GM12878 (cell line): Measurements from ENCODE around the gene IKBIP. TPM values are rescaled to one million over a fixed set of nuclear protein-coding genes. Genes with fewer than 3 reads are reported as not detected.

Experiments used
- ATAC-seq: fragments of 200-7000 bp; cut with Tn5 transposase; 3 replicates; pipeline ENCODE4 v1.9.1; 2020; ENCODE audit warnings: mild to moderate bottlenecking, moderate library complexity
- BruUV-seq: library from RNA; stranded (reverse); fragments of 400-500 nt; replicated peaks from 2 replicates; lab custom pipeline; 2021; lab: Mats Ljungman, UMichigan
- CTCF ChIA-PET: fragments of 300-600 bp; sonication (Branson Sonifier 250); formaldehyde crosslinking; extraction: SDS; loops from one replicate; lab custom pipeline; 2021; ENCODE audit warnings: inconsistent platforms; lab: Yijun Ruan, JAX
- POLR2A ChIA-PET: fragments of 350-600 bp; formaldehyde crosslinking; extraction: SDS; loops from one replicate; lab custom pipeline; 2021; ENCODE audit warnings: inconsistent platforms; lab: Charles Lee
- RAD21 ChIA-PET: fragments of 300-600 bp; sonication (Branson Sonifier 250); formaldehyde crosslinking; loops from one replicate; lab custom pipeline; 2023; ENCODE audit warnings: antibody characterized with exemption; ENCODE audit not compliant: unreplicated experiment; lab: Charles Lee
- SMC1A ChIA-PET: fragments of 300-600 bp; sonication (Branson Sonifier 250); formaldehyde crosslinking; loops from one replicate; lab custom pipeline; 2023; ENCODE audit not compliant: unreplicated experiment, uncharacterized antibody; lab: Charles Lee
- DNase-seq: peaks from one replicate; pipeline ENCODE4 v3.0.0-alpha.2; 2011; ENCODE audit warnings: low read depth, low spot score
- FAIRE-seq: peaks from 3 replicates; lab custom pipeline; 2011; peaks lifted over from hg19 to GRCh38; lab: Jason Lieb, UNC
- H2AFZ ChIP-seq: 2 replicates; pipeline ENCODE4 v1.6.0; 2011; ENCODE audit warnings: low read depth, low read length, control low read depth; ENCODE audit not compliant: control insufficient read depth
- H3K27ac ChIP-seq: 2 replicates; pipeline ENCODE4 v1.5.1; 2011; ENCODE audit warnings: control low read depth; ENCODE audit not compliant: control insufficient read depth, insufficient read depth
- H3K27me3 ChIP-seq, 2 experiments: replicated peaks in 1 of 2; 2 replicates each; pipeline versions ENCODE4 v1.6.0 to v1.6.1; 2011; ENCODE audit warnings: low read length in 1 of 2; ENCODE audit not compliant: control insufficient read depth in 2 of 2, insufficient read depth in 2 of 2
- H3K36me3 ChIP-seq, 2 experiments: 2 replicates each; pipeline ENCODE4 v1.5.1; 2011; ENCODE audit warnings: low read length in 1 of 2; ENCODE audit not compliant: control insufficient read depth in 2 of 2, insufficient read depth in 2 of 2
- H3K4me1 ChIP-seq: 2 replicates; pipeline ENCODE4 v1.6.1; 2011; ENCODE audit warnings: mild to moderate bottlenecking, low read length, moderate library complexity, mixed read lengths; ENCODE audit not compliant: control insufficient read depth, insufficient read depth
- H3K4me2 ChIP-seq: 2 replicates; pipeline ENCODE4 v1.6.0; 2011; ENCODE audit warnings: control low read depth; ENCODE audit not compliant: control insufficient read depth, insufficient read depth
- H3K4me3 ChIP-seq: fragments of 200-600 bp; sonication (generic); 2 replicates; pipeline ENCODE4 v1.5.1; 2016
- H3K79me2 ChIP-seq: 2 replicates; pipeline ENCODE4 v1.6.0; 2011; ENCODE audit warnings: low read length; ENCODE audit not compliant: control insufficient read depth, insufficient read depth
- H3K9ac ChIP-seq: 2 replicates; pipeline ENCODE4 v1.8.0; 2011; ENCODE audit warnings: low read length, control low read depth, mixed read lengths; ENCODE audit not compliant: control insufficient read depth, insufficient read depth
- H3K9me3 ChIP-seq: replicated peaks from 3 replicates; pipeline ENCODE4 v1.5.1; 2011; ENCODE audit warnings: mild to moderate bottlenecking, low read length; ENCODE audit not compliant: control insufficient read depth, insufficient read depth
- H4K20me1 ChIP-seq: 2 replicates; pipeline ENCODE4 v1.6.0; 2011; ENCODE audit not compliant: control insufficient read depth, insufficient read depth
- CHD1 ChIP-seq: IDR thresholded peaks from 2 replicates; pipeline ENCODE4 v1.6.1; 2012; ENCODE audit warnings: low read depth, low read length, improper control_type of control experiment
- EP300 ChIP-seq, 2 experiments: fragments of 150-350 bp in 1 of 2; IDR thresholded peaks; 2 replicates each; pipeline ENCODE4 v1.6.1; 2011 to 2012; ENCODE audit warnings: low read depth in 2 of 2, low read length in 2 of 2, borderline replicate concordance in 1 of 2, improper control_type of control experiment in 1 of 2, inconsistent platforms in 1 of 2; ENCODE audit not compliant: control insufficient read depth in 1 of 2
- FOXK2 ChIP-seq: fragments of 450-650 bp; IDR thresholded peaks from 2 replicates; pipeline ENCODE4 v1.6.1; 2017; ENCODE audit warnings: mild to moderate bottlenecking, moderate library complexity
- IRF3 ChIP-seq: fragments of 450-650 bp; IDR thresholded peaks from 2 replicates; pipeline ENCODE4 v1.6.1; 2014; ENCODE audit warnings: mild to moderate bottlenecking
- MTA2 ChIP-seq: fragments of 450-650 bp; IDR thresholded peaks from 2 replicates; pipeline ENCODE4 v1.6.1; 2016; ENCODE audit warnings: low read depth, mild to moderate bottlenecking, moderate library complexity
- MYC ChIP-seq: IDR thresholded peaks from 2 replicates; pipeline ENCODE4 v1.6.1; 2011; ENCODE audit warnings: mild to moderate bottlenecking, low read length, moderate library complexity, inconsistent platforms; ENCODE audit not compliant: insufficient read depth, insufficient replicate concordance, insufficient read length, severe bottlenecking
- PKNOX1 ChIP-seq: fragments of 450-650 bp; IDR thresholded peaks from 2 replicates; pipeline ENCODE4 v1.6.1; 2016; ENCODE audit warnings: mild to moderate bottlenecking
- RCOR1 ChIP-seq: conservative IDR thresholded peaks from 2 replicates; pipeline ENCODE4 v1.6.1; 2012; ENCODE audit warnings: low read depth, low read length, improper control_type of control experiment
- SMC3 ChIP-seq: IDR thresholded peaks from 2 replicates; pipeline ENCODE4 v1.6.1; 2011; ENCODE audit warnings: low read length, improper control_type of control experiment, borderline replicate concordance
- ZBED1 ChIP-seq: IDR thresholded peaks from 2 replicates; pipeline ENCODE4 v1.6.1; 2016; ENCODE audit warnings: borderline replicate concordance
- ZNF24 ChIP-seq: fragments of 450-650 bp; IDR thresholded peaks from 2 replicates; pipeline ENCODE4 v1.6.1; 2017; ENCODE audit warnings: antibody characterized with exemption, mild to moderate bottlenecking
- WGBS: methylation state at CpG from one replicate; pipeline ENCODE4 v1.1.6; 2016; ENCODE audit warnings: low lambda C conversion rate; ENCODE audit not compliant: insufficient replicate concordance, insufficient coverage; ENCODE audit errors: missing lambda C conversion rate; 5-methylcytosine and 5-hydroxymethylcytosine counted together
- in situ Hi-C: fragments of 300-500 bp; cut with MboI; formaldehyde crosslinking; loops from 9 replicates; pipeline ENCODE4 v1.14.3; 2018; ENCODE audit warnings: mixed read lengths
- intact Hi-C: fragments of 100-400 bp; cut with micrococcal nuclease; formaldehyde crosslinking; loops from one replicate; pipeline ENCODE4 v1.14.2; 2022; ENCODE audit not compliant: unreplicated experiment
- polyA plus RNA-seq, 11 experiments: library from polyadenylated mRNA; depleted of rRNA in 4 of 11; unstranded in 6 of 11; stranded (reverse) in 5 of 11; fragments of >200 nt; fragmentation: Nextera tagmentation in 4 of 11; fragmentation: Illumina TruSeq in 1 of 11; extraction: Ambion mirVana in 4 of 11; extraction: Trizol in 1 of 11; gene quantifications; 1 replicate in 1 of 11; 2 replicates in 10 of 11; pipeline versions ENCODE4 v1.2.1 to v1.2.3, GENCODE V29; 2011 to 2016; ENCODE audit warnings: inconsistent platforms in 2 of 11, missing spikeins in 2 of 11, low read depth in 1 of 11
- total RNA-seq, 4 experiments: library from RNA; depleted of rRNA in 3 of 4; stranded (reverse); fragments of >200 nt in 3 of 4; fragmentation: Illumina TruSeq in 1 of 4; extraction: Trizol in 1 of 4; gene quantifications; 2 replicates each; pipeline versions ENCODE4 v1.2.1 to v1.2.3, GENCODE V29; 2013 to 2021

IKBIP gene
- total and polyA plus RNA-seq, 10 of the 15 experiments (the other 5 are each of a cell fraction or from before 2014, with no cell fraction given), result 5.4 to 34.5 (median 18.4) TPM

GRCh38 chr12:98638009-98638408 lies 6.6 kb downstream of the IKBIP start:
- H3K9ac ChIP-seq, result no peak overlapping the region
- FAIRE-seq (no peak), ATAC-seq (no peak), DNase-seq (no peak)
- ChIA-PET SMC1A (interaction anchor here (1.4 to 6.4 kb wide), 2 partner anchors 10 to 43 kb away, joined by 5 to 54 read pairs; partner anchors contain the start of gene SLC25A3), RAD21 (no interaction called here), CTCF (interaction anchor here (0.9 to 3.7 kb wide), 6 partner anchors 13 to 147 kb away, joined by 3 to 17 read pairs (median 4); no protein-coding TSS in a partner anchor), POLR2A (interaction anchor here (0.6 to 8.6 kb wide), 3 partner anchors 9 to 146 kb away, joined by 3 to 49 read pairs (median 7); partner anchors contain the start of gene SLC25A3)
- intact Hi-C loops, result no loop called here
- WGBS, result 94% methylated on average over 2 of the region's 2 CpGs
- H3K4me3 ChIP-seq, result no peak overlapping the region
- no peak overlapping the region for H3K27ac ChIP-seq
- peaks cover 20% of the 10 kb centered on the region for H3K4me1 ChIP-seq
- no peak for TF ChIP-seq MTA2
- TF ChIP-seq ZNF24, result no peak
- TF ChIP-seq EP300 (IDR thresholded peaks at IDR 0.05; ENCODE audit: borderline replicate concordance in 1 of 2, control insufficient read depth in 1 of 2, low read depth in 2 of 2, low read length in 2 of 2), result no peak
- TF ChIP-seq ZBED1, result no peak
- TF ChIP-seq CHD1, result no peak
- H4K20me1 ChIP-seq, result peaks cover 3% of the 10 kb centered on the region; the same call in 1 of the 2 replicates
- no peaks in the 10 kb centered on the region for H3K27me3 ChIP-seq
- H3K4me2 ChIP-seq, result no peak overlapping the region
- no TSS peak for BruUV-seq
- H3K36me3 ChIP-seq, result peaks cover 0 to 8% of the 10 kb centered on the region in 2 experiments; a peak in 2 of 4 replicates
- H2AFZ ChIP-seq, result no peak overlapping the region
- in situ Hi-C loops, result no loop called here
- peaks cover 68% of the 10 kb centered on the region for H3K79me2 ChIP-seq
- H3K9me3 ChIP-seq, result no peaks in the 10 kb centered on the region

GRCh38 chr12:98637068-98637467 lies 7.5 kb downstream of the IKBIP start:
- ChIA-PET POLR2A (interaction anchor here (1.0 to 8.6 kb wide), 4 partner anchors 11 to 117 kb away, joined by 4 to 49 read pairs (median 10); partner anchors contain the start of gene SLC25A3), CTCF (interaction anchor here (0.5 to 3.7 kb wide), 8 partner anchors 11 to 70 kb away, joined by 3 to 17 read pairs (median 4); no protein-coding TSS in a partner anchor), RAD21 (interaction anchor here (1.0 to 2.0 kb wide), 3 partner anchors 9 to 44 kb away, joined by 3 to 6 read pairs (median 4); partner anchors contain the start of gene SLC25A3), SMC1A (interaction anchor here (1.1 to 6.4 kb wide), 6 partner anchors 9 to 116 kb away, joined by 3 to 54 read pairs (median 4); partner anchors contain the start of gene SLC25A3)
- 100% methylated on average over 2 of the region's 2 CpGs for WGBS
- Histone ChIP-seq H2AFZ (no peak overlapping the region), H3K4me3 (no peak overlapping the region), H4K20me1 (peaks cover 3% of the 10 kb centered on the region; the same call in 1 of the 2 replicates), H3K27ac (no peak overlapping the region; the same call in 1 of the 2 replicates), H3K27me3 (no peaks in the 10 kb centered on the region), H3K4me1 (peaks cover 20% of the 10 kb centered on the region), H3K9ac (no peak overlapping the region; the same call in 1 of the 2 replicates), H3K36me3 (peaks cover 4 to 12% of the 10 kb centered on the region in 2 experiments; a peak in 3 of 4 replicates), H3K9me3 (no peaks in the 10 kb centered on the region; the same call in 2 of the 3 replicates), H3K4me2 (0 out of 2 replicates have a peak overlapping the region, but pooled peaks have one; percentile 10), H3K79me2 (peaks cover 58% of the 10 kb centered on the region)
- no peak for ATAC-seq
- intact Hi-C loops (no loop called here), in situ Hi-C loops (no loop called here)
- no TSS peak for BruUV-seq
- FAIRE-seq, result peak; percentile 7
- DNase-seq, result no peak
- TF ChIP-seq FOXK2, result no peak
- no peak for TF ChIP-seq PKNOX1
- no peak for TF ChIP-seq SMC3
- TF ChIP-seq MYC, result no peak
- no peak for TF ChIP-seq CHD1
- TF ChIP-seq IRF3, result no peak
- TF ChIP-seq RCOR1, result no peak
